ENCODE results near the gene ROBO1. TPM values are rescaled to one million over a fixed set of nuclear protein-coding genes. Genes with fewer than 3 reads are reported as not detected.

Gene ROBO1
- total RNA-seq, 1 donor from 2014 or later: 169 TPM

GRCh38 chr3:78764634-78765033 is 1003.2 kb downstream of the ROBO1 start:
- Mint-ChIP-seq H3K27me3 (ENCODE audit: insufficient read depth, low read depth) (peaks cover 5% of the 10 kb centered on the region), H3K4me1 (no peaks in the 10 kb centered on the region), H3K4me3 (no peak overlapping the region), H3K36me3 (no peaks in the 10 kb centered on the region), H3K9me3 (peaks cover 12% of the 10 kb centered on the region), H3K27ac (no peak overlapping the region)
- no peak overlapping the region for H3K27ac ChIP-seq
- H3K27me3 ChIP-seq: no peaks in the 10 kb centered on the region
- H3F3A ChIP-seq (ENCODE audit: low read depth): no peaks in the 10 kb centered on the region
- H3K9ac ChIP-seq: no peak overlapping the region
- TF ChIP-seq EZH2 (IDR thresholded peaks at IDR 0.05) (no peak), CTCF (IDR thresholded peaks at IDR 0.05) (no peak), EZH2phosphoT487 (IDR thresholded peaks at IDR 0.05) (no peak)
- no peak overlapping the region for H2AFZ ChIP-seq (replicated peaks)
- H3K36me3 ChIP-seq: no peaks in the 10 kb centered on the region
- no peak overlapping the region for H3K4me3 ChIP-seq
- H4K20me1 ChIP-seq (ENCODE audit: low read depth): no peaks in the 10 kb centered on the region
- no peak for DNase-seq (ENCODE audit: low spot score)
- peaks cover 56% of the 10 kb centered on the region for H3K79me2 ChIP-seq (ENCODE audit: low read depth)
- H3K4me2 ChIP-seq: no peak overlapping the region
- H3K9me3 ChIP-seq (ENCODE audit: low read depth): no peaks in the 10 kb centered on the region
- no peaks in the 10 kb centered on the region for H3K4me1 ChIP-seq

GRCh38 chr3:78762121-78762520 is 1005.7 kb downstream of the ROBO1 start:
- Histone ChIP-seq H3K9ac (no peak overlapping the region), H3K27ac (no peak overlapping the region), H3K9me3 (ENCODE audit: low read depth) (no peaks in the 10 kb centered on the region), H4K20me1 (ENCODE audit: low read depth) (no peaks in the 10 kb centered on the region), H3K4me2 (no peak overlapping the region), H3K27me3 (no peaks in the 10 kb centered on the region), H3K36me3 (no peaks in the 10 kb centered on the region), H3K4me1 (peaks cover 7% of the 10 kb centered on the region), H2AFZ (replicated peaks) (no peak overlapping the region), H3K79me2 (ENCODE audit: low read depth) (peaks cover 77% of the 10 kb centered on the region), H3K4me3 (no peak overlapping the region), H3F3A (ENCODE audit: low read depth) (no peaks in the 10 kb centered on the region)
- no peak overlapping the region for H3K27ac Mint-ChIP-seq
- peaks cover 6% of the 10 kb centered on the region for H3K4me1 Mint-ChIP-seq
- H3K4me3 Mint-ChIP-seq: no peak overlapping the region
- H3K27me3 Mint-ChIP-seq (ENCODE audit: insufficient read depth, low read depth): no peaks in the 10 kb centered on the region
- DNase-seq (ENCODE audit: low spot score): no peak
- TF ChIP-seq CTCF (IDR thresholded peaks at IDR 0.05) (no peak), EZH2phosphoT487 (IDR thresholded peaks at IDR 0.05) (no peak), EZH2 (IDR thresholded peaks at IDR 0.05) (no peak)
- H3K36me3 Mint-ChIP-seq: no peaks in the 10 kb centered on the region
- no peaks in the 10 kb centered on the region for H3K9me3 Mint-ChIP-seq

DNA sequence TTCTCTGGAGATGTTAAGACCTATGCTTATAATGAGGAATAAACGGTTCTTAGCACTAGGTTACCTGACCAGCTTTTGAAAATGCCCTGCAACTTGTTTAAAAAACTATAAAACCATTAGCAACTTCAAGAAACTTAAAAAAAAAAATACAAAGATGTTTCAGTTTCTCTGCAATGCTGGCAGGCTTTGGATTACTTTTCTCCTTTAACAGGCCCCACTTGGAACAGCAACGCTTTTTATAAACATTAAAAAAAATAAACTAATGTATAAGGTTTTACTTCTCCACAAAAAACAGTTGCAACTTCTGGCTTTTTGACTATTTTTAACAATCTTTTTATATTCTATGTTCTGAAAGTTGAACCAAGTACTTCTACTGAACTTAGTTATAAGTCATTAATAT is 1006.7 kb downstream of the ROBO1 start:
- Histone ChIP-seq H3K36me3 (no peaks in the 10 kb centered on the region), H3K27me3 (no peaks in the 10 kb centered on the region), H3K9me3 (ENCODE audit: low read depth) (no peaks in the 10 kb centered on the region), H3K4me3 (no peak overlapping the region), H3K4me1 (peaks cover 7% of the 10 kb centered on the region), H2AFZ (replicated peaks) (no peak overlapping the region), H3K79me2 (ENCODE audit: low read depth) (peaks cover 87% of the 10 kb centered on the region), H3F3A (ENCODE audit: low read depth) (no peaks in the 10 kb centered on the region), H3K9ac (no peak overlapping the region), H3K4me2 (no peak overlapping the region), H4K20me1 (ENCODE audit: low read depth) (no peaks in the 10 kb centered on the region), H3K27ac (no peak overlapping the region)
- TF ChIP-seq CTCF (IDR thresholded peaks at IDR 0.05) (no peak), EZH2 (IDR thresholded peaks at IDR 0.05) (no peak), EZH2phosphoT487 (IDR thresholded peaks at IDR 0.05) (no peak)
- H3K9me3 Mint-ChIP-seq: no peaks in the 10 kb centered on the region
- no peak overlapping the region for H3K27ac Mint-ChIP-seq
- no peak overlapping the region for H3K4me3 Mint-ChIP-seq
- H3K36me3 Mint-ChIP-seq: no peaks in the 10 kb centered on the region
- DNase-seq (ENCODE audit: low spot score): no peak
- peaks cover 6% of the 10 kb centered on the region for H3K4me1 Mint-ChIP-seq
- no peaks in the 10 kb centered on the region for H3K27me3 Mint-ChIP-seq (ENCODE audit: insufficient read depth, low read depth)
